GM21367 (cell line): ENCODE results near the gene S100B.
A peak's percentile ranks its signal among the peaks of the same experiment; 100 is the strongest.
"Not testable (repeated sequence)": the region's sequence is repeated elsewhere in the genome, so short reads cannot be mapped to it uniquely, and the experiment has no call there.

Experiments used
- ATAC-seq: cut with Tn5 transposase; IDR thresholded peaks from one replicate; pipeline ENCODE4 v1.9.1; 2021; ENCODE audit not compliant: unreplicated experiment

The S100B gene

GRCh38 chr21:46604975-46605766 lies at the start of gene S100B:
Gene S100B (minus strand): TSS chr21:46605082. CDS start chr21:46602415, 2,667 bp downstream.
- no peak for ATAC-seq

- no peak for ATAC-seq
These were observed 46.2 kb upstream of the S100B start for GRCh38 chr21:46651121-46651520.

- no peak for ATAC-seq
These were observed 45.7 kb upstream of the S100B start for GRCh38 chr21:46650476-46651098.

GRCh38 chr21:46649356-46649755 lies 44.5 kb upstream of the S100B start:
- ATAC-seq, result no peak

- ATAC-seq, result no peak
These were observed 43.7 kb upstream of the S100B start for GRCh38 chr21:46648539-46648938.

GRCh38 chr21:46646541-46647154 lies 41.8 kb upstream of the S100B start:
- ATAC-seq, result no peak

- no peak for ATAC-seq
These were observed 41.0 kb upstream of the S100B start for GRCh38 chr21:46645840-46646239.

GRCh38 chr21:46643379-46644177 lies 38.7 kb upstream of the S100B start:
- ATAC-seq, result no peak

- ATAC-seq, result no peak
These were observed 36.8 kb upstream of the S100B start for GRCh38 chr21:46641656-46642055.

- ATAC-seq, result no peak
These were observed 34.9 kb upstream of the S100B start for GRCh38 chr21:46639489-46640386.

GRCh38 chr21:46637952-46638746 lies 33.3 kb upstream of the S100B start:
- no peak for ATAC-seq

- ATAC-seq, result no peak
These were observed 31.8 kb upstream of the S100B start for GRCh38 chr21:46636550-46637285.

GRCh38 chr21:46636181-46636512 lies 31.3 kb upstream of the S100B start:
- no peak for ATAC-seq

GRCh38 chr21:46635324-46636180 lies 30.7 kb upstream of the S100B start, which contains the start of gene PRMT2:
Gene PRMT2 (plus strand): TSS chr21:46635674. CDS start chr21:46636952, 1,278 bp downstream.
- ATAC-seq, result peak; percentile 76

- ATAC-seq, result peak; percentile 22
These were observed 30.1 kb upstream of the S100B start for GRCh38 chr21:46634966-46635323.

- ATAC-seq, result no peak
These were observed 29.5 kb upstream of the S100B start for GRCh38 chr21:46634427-46634826.

GRCh38 chr21:46633566-46633965 lies 28.7 kb upstream of the S100B start:
- no peak for ATAC-seq

- not testable (repeated sequence) for ATAC-seq
These were observed 26.0 kb upstream of the S100B start for GRCh38 chr21:46630915-46631314.
